Regular cardiac myocyte (primary cell): ENCODE results near the gene MAST2. TPM values are rescaled to one million over a fixed set of nuclear protein-coding genes. Genes with fewer than 3 reads are reported as not detected.

Experiments
- total RNA-seq: library from RNA; depleted of rRNA; stranded (reverse); fragments of >200 nt; gene quantifications from 2 replicates; pipeline ENCODE4 v1.2.3, GENCODE V29; 2014

The MAST2 gene
- 24.7 and 24.8 TPM in 2 replicates for total RNA-seq

DNA sequence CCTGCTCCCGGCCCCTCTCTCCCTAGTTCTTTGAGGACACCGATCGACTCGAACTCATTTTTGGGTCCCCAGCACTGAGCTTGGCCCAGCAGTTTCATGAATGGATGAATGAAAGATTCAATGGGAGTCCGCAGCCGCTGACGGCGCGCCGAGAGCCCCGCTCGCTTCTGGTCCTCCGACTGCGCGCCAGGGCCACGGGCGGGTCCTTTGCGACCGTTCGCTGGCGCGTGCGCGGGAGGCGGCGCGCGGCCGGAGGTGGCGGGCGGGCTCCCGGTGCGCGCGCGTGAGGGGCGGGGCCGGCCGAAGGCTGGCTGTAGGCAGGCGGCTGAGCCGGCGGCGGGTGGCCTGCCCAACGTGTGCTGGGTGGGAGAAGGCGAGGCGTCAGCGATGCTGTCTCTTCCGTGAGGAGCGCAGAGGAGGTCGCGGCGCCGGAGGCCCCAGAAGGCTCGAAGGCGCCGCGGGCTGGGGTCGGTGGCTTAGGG lies at the start of gene MAST2:
TSS of gene MAST2 (plus strand) at position 314 of the 482 bp plus-strand sequence. CDS start 284 bp downstream, outside the sequence.

Other genes starting within 250 kb of the MAST2 start
- gene NASP, start 219.6 kb upstream of the MAST2 start, total RNA-seq = 22.6 and 79.2 TPM in 2 replicates
- 0.58 and 0.85 TPM in 2 replicates for gene CCDC17, start 179.6 kb upstream of the MAST2 start, total RNA-seq
- gene GPBP1L1, start 117.1 kb upstream of the MAST2 start, total RNA-seq = 123 and 132 TPM in 2 replicates
- 6.7 and 8.7 TPM in 2 replicates for gene TMEM69, start 115.4 kb upstream of the MAST2 start, total RNA-seq
- gene IPP, start 53.0 kb upstream of the MAST2 start, total RNA-seq = 11.0 and 15.3 TPM in 2 replicates